WTC11 (cell line): ENCODE measurements around the gene PKM.

Experiments
- CREM ChIP-seq: sonication (generic); formaldehyde crosslinking; IDR thresholded peaks from 2 replicates; pipeline ENCODE4 v1.8.1; 2022; ENCODE audit warnings: mild to moderate bottlenecking, missing genetic modification reagents, moderate library complexity
- CTCF ChIP-seq: fragments of 200-600 bp; IDR thresholded peaks from 2 replicates; pipeline ENCODE4 v1.8.0; 2022; ENCODE audit warnings: antibody characterized with exemption
- E2F4 ChIP-seq: sonication (generic); formaldehyde crosslinking; IDR thresholded peaks from 2 replicates; pipeline ENCODE4 v1.8.1; 2022; ENCODE audit warnings: low read depth, mild to moderate bottlenecking, moderate library complexity, missing genetic modification reagents, borderline replicate concordance
- NR2C2 ChIP-seq: sonication (generic); formaldehyde crosslinking; IDR thresholded peaks from 2 replicates; pipeline ENCODE4 v1.8.0; 2022; ENCODE audit warnings: mild to moderate bottlenecking, missing genetic modification reagents
- RELA ChIP-seq: sonication (generic); formaldehyde crosslinking; IDR thresholded peaks from 2 replicates; pipeline ENCODE4 v1.8.1; 2022; ENCODE audit warnings: missing genetic modification reagents, mild to moderate bottlenecking, borderline replicate concordance
- TEAD1 ChIP-seq: sonication (generic); formaldehyde crosslinking; IDR thresholded peaks from 2 replicates; pipeline ENCODE4 v1.8.0; 2022; ENCODE audit warnings: mild to moderate bottlenecking, missing genetic modification reagents
- TEAD4 ChIP-seq: sonication (generic); formaldehyde crosslinking; IDR thresholded peaks from 2 replicates; pipeline ENCODE4 v1.8.0; 2022; ENCODE audit warnings: mild to moderate bottlenecking, missing genetic modification reagents
- USF2 ChIP-seq: sonication (generic); formaldehyde crosslinking; IDR thresholded peaks from 2 replicates; pipeline ENCODE4 v1.8.1; 2023; ENCODE audit warnings: mild to moderate bottlenecking, missing genetic modification reagents, moderate library complexity
- ZBTB21 ChIP-seq: sonication (generic); formaldehyde crosslinking; IDR thresholded peaks from 2 replicates; pipeline ENCODE4 v1.8.1; 2023; ENCODE audit warnings: mild to moderate bottlenecking, missing genetic modification reagents, borderline replicate concordance
- TF ChIP-seq, protein P1 (sequence below): fragments of 250-450 bp; sonication (Bioruptor Pico); IDR thresholded peaks from 2 replicates; pipeline ENCODE4 v1.9.0; 2021; ENCODE audit warnings: mild to moderate bottlenecking

- TF ChIP-seq USF2 (CRISPR knock-in tag) (no peak), TEAD4 (CRISPR knock-in tag) (no peak), TEAD1 (no peak), CTCF (no peak), NR2C2 (CRISPR knock-in tag) (no peak), E2F4 (CRISPR knock-in tag) (no peak), CREM (CRISPR knock-in tag) (no peak), RELA (CRISPR knock-in tag) (no peak), ZBTB21 (CRISPR knock-in tag) (no peak)
- TF ChIP-seq, protein P1, sequence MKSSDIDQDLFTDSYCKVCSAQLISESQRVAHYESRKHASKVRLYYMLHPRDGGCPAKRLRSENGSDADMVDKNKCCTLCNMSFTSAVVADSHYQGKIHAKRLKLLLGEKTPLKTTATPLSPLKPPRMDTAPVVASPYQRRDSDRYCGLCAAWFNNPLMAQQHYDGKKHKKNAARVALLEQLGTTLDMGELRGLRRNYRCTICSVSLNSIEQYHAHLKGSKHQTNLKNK (CRISPR knock-in tag): no peak
These were observed 6.3 kb upstream of the PKM start for GRCh38 chr15:72237029-72237852.
